Measurements from ENCODE around the gene XDH.
A peak's percentile ranks its signal among the peaks of the same experiment; 100 is the strongest.

The XDH gene

GRCh38 chr2:31414601-31415241 lies at the start of gene XDH:
Gene XDH, minus strand, starts transcription at chr2:31414742. Its CDS starts 76 bp downstream, at chr2:31414666.
- no peak for DNase-seq

DNA sequence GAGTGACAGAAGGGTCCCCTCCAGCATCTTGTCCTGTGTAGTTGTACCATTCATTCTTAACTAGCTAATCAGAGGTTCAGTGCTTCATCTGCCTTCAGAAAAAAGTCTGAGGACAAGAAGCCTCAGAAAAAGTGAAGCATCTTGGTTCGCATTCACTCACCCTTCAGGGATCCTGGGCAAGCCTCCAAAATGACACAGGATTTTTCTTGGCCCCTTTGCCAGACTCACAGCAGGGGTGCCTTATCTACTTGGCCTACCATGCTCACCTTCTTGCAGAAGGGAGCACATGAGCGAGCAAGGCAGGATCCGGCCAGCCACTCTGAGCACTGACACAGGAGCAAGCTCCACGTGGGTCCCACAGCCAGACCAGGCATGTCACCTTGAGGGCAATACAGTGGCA lies 43.1 kb upstream of the XDH start:
- no peak for DNase-seq

GRCh38 chr2:31446848-31447247 lies 32.3 kb upstream of the XDH start:
- DNase-seq = no peak

DNA sequence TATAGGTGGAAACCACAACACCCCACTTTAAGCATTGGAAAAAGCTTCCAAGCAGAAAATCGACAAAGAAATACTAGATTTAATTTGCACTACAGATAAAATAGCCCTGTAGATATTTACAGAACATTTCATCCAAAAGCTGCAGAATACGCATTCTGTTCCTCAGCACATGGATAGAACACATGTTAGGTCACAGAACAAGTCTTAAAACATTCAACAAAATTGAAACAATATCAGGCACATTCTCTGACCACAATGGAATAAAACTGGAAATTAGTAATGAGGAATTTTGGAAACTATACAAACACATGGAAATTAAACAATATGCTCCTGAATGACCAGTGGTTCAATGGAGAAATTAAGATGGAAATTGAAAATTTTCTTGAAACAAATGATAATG lies 27.8 kb upstream of the XDH start:
- no peak for DNase-seq

- DNase-seq = no peak
These were observed 26.2 kb upstream of the XDH start for GRCh38 chr2:31440764-31441163.

GRCh38 chr2:31434911-31435310 lies 20.4 kb upstream of the XDH start:
- DNase-seq = no peak

DNA sequence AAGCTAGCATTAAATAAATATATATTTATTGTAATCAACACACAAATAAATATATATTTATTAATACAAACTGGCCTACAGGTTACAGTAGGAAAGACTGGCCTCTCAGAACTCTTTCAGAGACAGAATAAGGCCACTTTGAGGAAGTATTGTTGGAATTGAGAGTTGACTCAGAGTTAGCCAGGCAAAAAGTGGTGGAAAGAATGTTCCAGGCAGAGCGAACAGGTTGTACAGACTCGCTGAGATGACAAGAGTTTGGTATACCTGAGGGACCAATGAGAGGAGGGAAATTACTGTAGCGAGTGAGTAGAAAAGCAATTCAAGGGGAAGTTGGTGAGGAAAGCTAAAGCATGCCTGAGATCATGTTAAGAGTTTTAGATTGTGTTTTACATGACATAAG lies 19.0 kb upstream of the XDH start:
- no peak for DNase-seq

DNA sequence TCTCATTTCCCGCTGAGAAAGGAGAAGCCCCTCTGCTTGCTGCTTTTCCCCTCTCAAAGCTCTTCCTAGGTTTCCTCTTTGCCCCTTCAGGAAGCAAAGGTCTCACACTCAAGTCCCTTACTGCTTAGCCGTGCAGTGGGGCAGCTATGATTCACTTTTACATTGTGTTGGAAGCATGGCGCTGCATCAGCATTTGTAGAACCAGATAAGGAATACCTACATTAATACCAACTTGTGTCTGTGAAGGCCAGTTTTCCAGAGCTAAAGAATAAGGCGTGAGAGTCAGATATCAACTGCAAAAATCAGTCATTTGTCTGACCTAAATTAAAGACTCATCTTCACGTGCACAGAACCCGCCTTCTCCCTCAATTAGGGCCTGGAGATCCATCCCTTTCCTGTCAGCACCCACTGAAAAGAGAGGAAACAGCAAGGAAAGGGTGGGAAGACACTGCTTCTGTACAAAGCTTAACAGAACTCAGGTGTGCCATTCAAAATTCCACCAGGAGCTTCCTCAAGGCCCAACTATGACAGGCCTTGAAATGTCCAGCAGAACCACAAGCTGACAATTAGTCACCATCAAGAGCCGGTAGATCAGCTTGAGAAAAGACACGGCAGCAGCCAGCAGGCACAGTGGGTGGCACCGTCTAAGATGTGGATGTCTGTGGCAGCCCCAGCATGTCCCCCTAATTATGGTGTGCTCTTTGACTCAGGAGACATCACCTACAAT lies 16.1 kb upstream of the XDH start:
- DNase-seq = no peak

DNA sequence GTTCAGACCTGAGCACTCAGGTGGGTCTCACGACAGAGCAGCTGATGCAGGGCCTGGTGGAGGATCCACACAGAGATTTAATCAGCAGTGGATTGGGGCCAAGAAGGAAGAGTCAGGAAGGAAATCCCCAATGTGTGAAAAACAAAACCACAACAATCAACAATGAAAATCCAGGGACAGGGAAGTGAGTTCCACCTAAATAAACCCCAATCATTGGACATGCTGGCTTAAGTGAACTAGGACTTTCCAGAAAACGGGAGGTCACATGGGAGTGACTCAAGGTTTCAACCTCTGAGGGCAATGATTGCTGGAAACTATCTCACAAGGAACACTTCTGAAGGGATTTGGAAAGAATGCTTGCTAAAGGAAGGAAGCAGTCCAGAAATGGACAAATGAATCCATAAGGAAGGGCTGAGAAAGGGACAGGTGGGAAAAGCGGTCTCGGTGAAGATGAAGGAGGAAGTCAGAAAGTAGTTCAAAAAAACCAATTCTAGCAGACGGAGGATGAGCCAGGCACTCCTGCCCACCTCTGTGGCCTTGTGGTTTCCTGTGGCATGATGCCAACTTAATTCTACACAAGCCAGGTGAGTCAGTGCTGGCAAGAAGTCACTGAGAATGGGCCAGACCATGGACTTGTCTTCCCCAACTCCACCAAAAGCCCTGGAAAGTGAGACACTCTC lies 15.4 kb upstream of the XDH start:
- peak; percentile 12 for DNase-seq

- no peak for DNase-seq
These were observed 14.5 kb upstream of the XDH start for GRCh38 chr2:31429040-31429439.

DNA sequence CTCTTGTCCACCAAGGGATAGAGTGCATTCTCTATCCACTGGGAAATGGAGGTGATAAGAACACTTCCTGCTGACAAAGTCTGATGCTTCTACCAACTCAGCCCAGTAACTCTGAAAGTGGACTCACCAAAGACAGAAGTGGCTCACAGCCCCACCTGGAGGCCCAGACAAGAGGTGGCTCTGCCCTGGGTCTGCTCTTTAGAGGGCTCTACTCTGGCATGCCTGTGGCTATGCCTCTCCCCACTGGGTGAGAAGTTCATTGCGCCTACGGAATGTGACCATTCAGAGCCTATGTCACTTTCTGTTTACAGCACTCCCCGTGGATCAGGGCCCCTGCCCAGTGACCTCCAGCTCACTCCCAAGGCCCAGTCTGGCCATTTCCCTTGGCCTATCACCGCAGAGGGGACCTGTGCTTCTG lies 13.5 kb upstream of the XDH start:
- DNase-seq = no peak

- DNase-seq = no peak
These were observed 11.6 kb upstream of the XDH start for GRCh38 chr2:31426096-31426495.

DNA sequence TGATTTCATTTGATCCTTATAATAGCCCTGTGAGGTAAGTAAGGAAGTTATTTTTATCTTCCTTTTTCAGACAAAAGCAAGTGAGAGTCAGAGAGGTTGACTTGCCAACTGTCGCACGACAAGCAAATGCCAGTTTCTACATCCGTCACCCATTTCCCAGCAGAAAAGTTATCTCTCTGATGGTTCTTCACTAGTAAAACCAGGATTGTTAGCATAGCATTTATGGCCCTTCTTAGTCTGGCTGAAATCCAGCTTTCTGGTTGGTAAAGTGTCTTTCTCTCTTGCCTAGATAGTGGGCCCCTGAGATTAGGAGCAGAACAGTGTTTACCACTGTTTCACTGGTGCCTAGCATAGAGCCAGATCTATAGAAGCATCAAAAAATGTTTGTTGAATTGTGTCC lies 7.1 kb upstream of the XDH start:
- no peak for DNase-seq

DNA sequence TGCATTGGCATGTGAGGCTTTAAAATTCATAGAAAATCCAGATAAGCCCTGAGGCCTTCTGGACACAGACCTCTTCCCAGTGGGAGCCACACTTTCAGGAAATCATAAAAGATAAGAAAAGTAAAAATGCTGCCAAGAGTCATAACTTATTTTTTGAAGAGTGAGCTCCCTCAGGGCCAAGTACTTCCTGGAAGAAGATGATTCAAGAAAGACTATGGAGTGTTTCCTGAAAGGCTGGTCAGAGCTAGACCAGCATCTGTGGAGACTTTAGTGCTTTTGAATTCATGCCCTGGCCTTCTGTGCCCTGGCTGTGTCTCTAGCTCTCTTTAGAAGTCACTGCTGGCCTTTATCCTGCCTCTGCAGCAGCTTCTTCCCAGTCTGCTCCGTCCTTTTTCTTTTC lies 6.4 kb upstream of the XDH start:
- DNase-seq = no peak

DNA sequence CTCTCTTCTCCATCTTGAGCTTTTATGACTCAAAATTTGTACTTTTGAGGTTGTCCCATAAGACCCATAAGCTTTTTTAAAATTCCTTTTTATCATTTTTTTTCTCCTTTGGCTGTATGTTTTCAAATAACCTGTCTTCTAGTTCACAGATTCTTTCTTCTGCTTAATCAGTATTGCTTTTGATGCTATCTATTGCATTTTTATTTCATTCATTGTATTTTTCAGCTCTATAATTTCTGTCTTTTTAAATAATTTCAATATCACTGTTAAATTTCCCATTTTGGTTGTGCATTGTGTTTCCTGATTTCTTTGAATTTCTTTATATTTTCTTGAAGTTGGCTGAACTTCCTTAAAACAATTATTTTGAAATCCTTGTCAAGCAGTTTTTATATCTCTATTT lies 4.8 kb upstream of the XDH start:
- no peak for DNase-seq

GRCh38 chr2:31415421-31415820 lies 879 bp upstream of the XDH start:
- no peak for DNase-seq

- DNase-seq = no peak
These were observed 536 bp downstream of the XDH start for GRCh38 chr2:31413862-31414550.

DNA sequence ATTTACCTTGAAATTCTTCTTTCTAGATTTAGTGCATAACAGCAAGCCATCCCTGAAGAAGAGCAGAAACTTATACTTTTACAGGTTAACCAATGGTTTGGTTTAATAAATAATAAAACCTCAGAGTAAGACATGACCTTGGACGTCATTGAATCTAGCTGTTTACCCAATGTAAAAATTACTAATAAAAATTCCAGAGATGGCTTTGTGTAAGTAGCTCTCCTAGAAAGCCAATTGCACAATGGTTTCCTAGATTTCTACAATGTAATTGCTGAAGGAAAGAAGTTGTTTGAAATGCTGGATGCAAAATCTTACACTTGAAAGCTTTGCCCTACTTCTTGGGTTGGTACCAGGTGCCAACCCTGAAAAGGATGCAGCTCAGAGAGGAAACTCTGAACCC lies 1.5 kb downstream of the XDH start:
- no peak for DNase-seq

GRCh38 chr2:31411771-31412170 lies 2.8 kb downstream of the XDH start:
- DNase-seq = no peak

GRCh38 chr2:31406593-31407385 lies 7.8 kb downstream of the XDH start:
- no peak for DNase-seq

- no peak for DNase-seq
These were observed 9.7 kb downstream of the XDH start for GRCh38 chr2:31404827-31405226.

DNA sequence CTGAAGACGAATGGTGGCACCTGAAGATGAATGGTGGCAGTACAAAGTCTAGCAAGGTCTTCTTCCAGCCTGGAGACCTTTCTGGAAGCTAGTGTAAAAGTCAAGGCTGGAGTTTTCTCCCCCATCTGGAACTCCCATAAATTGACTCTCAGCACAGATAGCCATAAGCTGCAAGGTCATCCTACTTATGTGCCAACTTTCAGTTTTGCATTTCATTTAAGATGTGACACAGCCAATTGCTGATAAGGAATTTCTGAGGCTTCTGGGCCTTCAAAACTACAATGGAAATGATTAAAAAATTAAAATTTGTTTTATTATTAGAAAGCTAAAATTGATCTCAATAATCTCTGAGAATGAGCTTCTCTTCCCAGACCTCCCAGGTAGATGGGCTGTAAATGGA lies 10.2 kb downstream of the XDH start:
- no peak for DNase-seq

DNA sequence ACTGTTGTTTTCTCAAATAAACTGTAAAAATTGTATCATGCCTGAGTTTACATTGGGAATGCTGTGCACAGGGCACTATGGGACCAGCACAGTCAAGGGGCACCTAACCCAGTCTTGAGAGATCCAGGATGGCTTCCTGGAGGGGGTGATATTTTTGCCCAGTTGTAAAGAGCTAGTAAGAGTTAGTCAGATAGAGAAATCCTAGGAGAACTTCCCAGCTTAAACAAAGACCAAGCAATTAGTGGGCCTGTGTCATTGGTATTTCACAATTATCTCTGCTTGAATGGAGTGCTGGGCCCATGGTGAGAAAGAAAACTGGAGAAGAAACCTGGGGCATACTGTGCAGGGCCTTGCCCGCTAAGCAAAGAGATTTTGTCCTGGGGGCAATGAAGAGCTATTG lies 12.2 kb downstream of the XDH start:
- DNase-seq = no peak

Measured in activated gamma-delta T cell treated with Interleukin-2 at 50 U/mL for 16 hours (primary cell).